ENCODE data around the gene MAP3K10.

MAP3K10 gene

DNA sequence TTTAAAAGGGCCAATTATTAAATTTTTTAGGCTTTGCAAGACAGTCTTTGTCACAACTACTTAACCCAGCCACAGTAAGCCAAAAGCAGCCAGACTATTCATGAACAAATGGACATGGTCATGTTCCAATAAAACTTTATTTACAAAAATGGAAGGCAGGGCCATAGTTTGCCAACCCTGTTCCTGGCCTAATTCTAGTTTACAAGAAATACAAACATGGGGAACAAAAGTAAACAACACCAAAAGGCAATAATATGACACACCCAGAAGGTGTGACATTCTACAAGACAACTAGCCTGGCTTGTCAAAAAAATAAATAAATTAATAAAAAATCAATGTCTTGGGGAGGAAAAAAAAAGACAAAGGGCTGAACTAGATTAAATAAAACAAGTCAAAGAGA lies 60.0 kb downstream of the MAP3K10 start:
- no peak overlapping the region for H3K4me3 ChIP-seq (ENCODE audit: low read depth, low read length)
- TF ChIP-seq, protein P1, sequence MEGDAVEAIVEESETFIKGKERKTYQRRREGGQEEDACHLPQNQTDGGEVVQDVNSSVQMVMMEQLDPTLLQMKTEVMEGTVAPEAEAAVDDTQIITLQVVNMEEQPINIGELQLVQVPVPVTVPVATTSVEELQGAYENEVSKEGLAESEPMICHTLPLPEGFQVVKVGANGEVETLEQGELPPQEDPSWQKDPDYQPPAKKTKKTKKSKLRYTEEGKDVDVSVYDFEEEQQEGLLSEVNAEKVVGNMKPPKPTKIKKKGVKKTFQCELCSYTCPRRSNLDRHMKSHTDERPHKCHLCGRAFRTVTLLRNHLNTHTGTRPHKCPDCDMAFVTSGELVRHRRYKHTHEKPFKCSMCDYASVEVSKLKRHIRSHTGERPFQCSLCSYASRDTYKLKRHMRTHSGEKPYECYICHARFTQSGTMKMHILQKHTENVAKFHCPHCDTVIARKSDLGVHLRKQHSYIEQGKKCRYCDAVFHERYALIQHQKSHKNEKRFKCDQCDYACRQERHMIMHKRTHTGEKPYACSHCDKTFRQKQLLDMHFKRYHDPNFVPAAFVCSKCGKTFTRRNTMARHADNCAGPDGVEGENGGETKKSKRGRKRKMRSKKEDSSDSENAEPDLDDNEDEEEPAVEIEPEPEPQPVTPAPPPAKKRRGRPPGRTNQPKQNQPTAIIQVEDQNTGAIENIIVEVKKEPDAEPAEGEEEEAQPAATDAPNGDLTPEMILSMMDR (IDR thresholded peaks at IDR 0.05; ENCODE audit: control insufficient read depth, extremely low read depth, insufficient read depth) = no peak
- peak; percentile 52 for DNase-seq (ENCODE audit: low read depth)

GRCh38 chr19:40251991-40252390 lies 60.8 kb downstream of the MAP3K10 start:
- TF ChIP-seq, protein P1 (IDR thresholded peaks at IDR 0.05; ENCODE audit: control insufficient read depth, extremely low read depth, insufficient read depth) = 0 out of 2 replicates have a peak, but pooled peaks have one; percentile 4
- DNase-seq (ENCODE audit: low read depth) = no peak

GRCh38 chr19:40252395-40252794 lies 61.2 kb downstream of the MAP3K10 start:
- DNase-seq (ENCODE audit: low read depth) = no peak
- no peak overlapping the region for H3K4me3 ChIP-seq (ENCODE audit: low read depth, low read length)
- TF ChIP-seq, protein P1 (IDR thresholded peaks at IDR 0.05; ENCODE audit: control insufficient read depth, extremely low read depth, insufficient read depth) = no peak

More at GRCh38 chr19:40251991-40252390, 60.8 kb downstream of the MAP3K10 start:
- H3K4me3 ChIP-seq (ENCODE audit: low read depth, low read length) = no peak overlapping the region

DNA sequence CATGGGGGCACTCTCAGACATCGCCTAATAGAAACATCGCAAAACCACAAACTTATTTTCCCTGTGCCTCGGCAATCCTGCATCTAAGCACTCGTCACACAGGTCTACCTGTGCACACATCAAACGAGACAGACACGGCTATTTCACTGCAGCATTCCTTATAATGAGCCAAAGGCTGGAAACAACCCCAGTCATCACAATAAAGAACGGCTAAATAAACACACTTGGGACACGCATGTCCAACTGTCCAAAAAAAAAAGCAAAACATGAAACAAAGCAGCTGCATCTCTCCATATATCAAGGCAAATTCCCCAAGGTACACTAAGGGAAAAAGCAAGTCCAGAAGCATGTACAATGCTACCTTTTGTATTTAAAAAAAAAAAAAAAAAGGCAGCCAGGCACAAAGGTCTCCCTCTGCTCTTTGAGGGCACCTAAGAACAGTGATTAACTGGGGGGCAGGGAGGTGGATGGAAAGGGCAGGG lies 62.4 kb downstream of the MAP3K10 start:
- peak; percentile 97 for DNase-seq (ENCODE audit: low read depth)
- TF ChIP-seq, protein P1 (IDR thresholded peaks at IDR 0.05; ENCODE audit: control insufficient read depth, extremely low read depth, insufficient read depth) = no peak

GRCh38 chr19:40254714-40255418 lies 63.6 kb downstream of the MAP3K10 start:
- DNase-seq (ENCODE audit: low read depth) = no peak
- H3K4me3 ChIP-seq (ENCODE audit: low read depth, low read length) = no peak overlapping the region
- TF ChIP-seq, protein P1 (IDR thresholded peaks at IDR 0.05; ENCODE audit: control insufficient read depth, extremely low read depth, insufficient read depth) = no peak

More for the DNA sequence above, 62.4 kb downstream of the MAP3K10 start:
- no peak overlapping the region for H3K4me3 ChIP-seq (ENCODE audit: low read depth, low read length)

DNA sequence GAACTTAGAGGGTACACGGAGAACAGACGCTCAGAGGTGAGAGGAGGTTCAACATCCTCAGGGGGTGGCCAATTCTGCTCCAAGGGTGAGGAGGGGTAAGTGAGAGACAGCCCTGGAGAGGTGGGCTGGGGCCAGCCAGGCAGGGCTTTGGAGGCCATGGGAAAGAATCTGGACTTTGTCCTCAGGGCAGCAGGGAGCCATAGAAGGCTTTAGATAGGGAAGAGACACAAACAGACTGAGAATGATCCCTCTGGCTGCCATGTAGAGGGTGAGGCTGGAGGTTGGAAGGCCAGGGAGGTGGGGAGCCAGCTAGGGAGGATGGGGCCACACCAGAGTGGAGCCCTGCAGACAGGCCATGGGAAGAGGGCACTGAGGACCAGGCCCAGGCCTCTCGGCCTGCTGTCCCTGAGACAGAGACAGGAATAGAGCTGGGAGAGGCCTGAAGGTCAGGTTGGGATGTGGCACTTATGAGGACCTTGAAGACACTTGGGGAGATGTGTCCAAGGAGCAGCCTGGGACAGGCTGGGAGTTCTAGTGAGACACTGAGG lies 64.5 kb downstream of the MAP3K10 start:
- H3K4me3 ChIP-seq (ENCODE audit: low read depth, low read length) = no peak overlapping the region
- TF ChIP-seq, protein P1 (IDR thresholded peaks at IDR 0.05; ENCODE audit: control insufficient read depth, extremely low read depth, insufficient read depth) = no peak
- no peak for DNase-seq (ENCODE audit: low read depth)
